ENCODE data around the gene PDE1C.

PDE1C gene

DNA sequence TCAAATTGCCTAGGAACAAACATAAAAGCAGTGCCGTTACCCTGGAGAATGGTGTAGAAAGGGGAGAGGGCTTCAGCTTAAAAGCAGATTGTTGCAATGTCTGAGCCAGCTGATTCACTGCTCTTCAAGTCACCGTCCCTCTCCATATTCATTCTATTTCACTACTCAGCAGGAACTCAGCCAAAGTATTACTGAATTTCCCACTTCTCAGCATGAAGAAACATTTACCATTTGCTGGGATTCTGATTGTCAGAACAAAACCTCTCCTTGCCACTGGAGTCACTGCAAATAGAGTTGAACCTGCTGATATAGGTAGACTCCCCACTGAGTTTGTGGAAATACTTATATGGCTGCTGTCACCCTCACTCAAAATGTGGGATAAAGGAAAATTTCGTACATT lies 311.5 kb downstream of the PDE1C start:
- Histone ChIP-seq H3K27me3 (ENCODE audit: insufficient read depth, low read length) (no peaks in the 10 kb centered on the region), H3K79me2 (ENCODE audit: control insufficient read depth, insufficient read depth, low read length, unreplicated experiment) (no peaks in the 10 kb centered on the region), H3K4me3 (ENCODE audit: low read depth, low read length) (no peak overlapping the region)

GRCh38 chr7:31751726-31752125 lies 318.5 kb downstream of the PDE1C start:
- Histone ChIP-seq H3K4me3 (ENCODE audit: low read depth, low read length) (no peak overlapping the region), H3K4me1 (ENCODE audit: control insufficient read depth, insufficient read depth, low read length, unreplicated experiment) (no peaks in the 10 kb centered on the region), H3K79me2 (ENCODE audit: control insufficient read depth, insufficient read depth, low read length, unreplicated experiment) (no peaks in the 10 kb centered on the region), H3K27ac (ENCODE audit: low read depth, low read length) (no peak overlapping the region), H2AFZ (ENCODE audit: low read length, unreplicated experiment) (no peak overlapping the region), H3K27me3 (ENCODE audit: insufficient read depth, low read length) (no peaks in the 10 kb centered on the region), H3K36me3 (ENCODE audit: insufficient read depth, low read length) (no peaks in the 10 kb centered on the region)

More for the DNA sequence above, 311.5 kb downstream of the PDE1C start:
- Histone ChIP-seq H3K27ac (ENCODE audit: low read depth, low read length) (no peak overlapping the region), H3K4me1 (ENCODE audit: control insufficient read depth, insufficient read depth, low read length, unreplicated experiment) (no peaks in the 10 kb centered on the region), H2AFZ (ENCODE audit: low read length, unreplicated experiment) (no peak overlapping the region), H3K36me3 (ENCODE audit: insufficient read depth, low read length) (no peaks in the 10 kb centered on the region)

DNA sequence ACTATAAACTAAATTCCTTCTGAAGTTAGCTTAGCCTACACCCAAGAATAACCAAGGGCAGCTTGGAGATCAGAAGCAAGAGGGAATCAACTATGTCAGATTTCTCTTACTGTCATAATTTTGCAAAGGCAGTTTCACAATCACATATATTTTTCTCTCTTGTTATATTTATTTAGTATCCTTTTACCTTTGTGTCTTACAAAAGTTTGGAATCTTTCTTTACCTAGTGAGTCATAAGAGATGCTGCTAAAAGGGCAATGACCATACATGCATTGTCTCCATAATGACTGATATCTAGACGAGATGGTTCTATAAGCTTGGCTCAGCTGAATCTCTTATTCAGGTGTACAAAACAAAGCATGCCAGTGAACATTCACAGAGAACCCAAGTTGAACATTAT lies 322.1 kb downstream of the PDE1C start:
- H2AFZ ChIP-seq (ENCODE audit: low read length, unreplicated experiment) = no peak overlapping the region
- H3K4me1 ChIP-seq (ENCODE audit: control insufficient read depth, insufficient read depth, low read length, unreplicated experiment) = no peaks in the 10 kb centered on the region
- H3K79me2 ChIP-seq (ENCODE audit: control insufficient read depth, insufficient read depth, low read length, unreplicated experiment) = no peaks in the 10 kb centered on the region
- H3K27me3 ChIP-seq (ENCODE audit: insufficient read depth, low read length) = peaks cover 4% of the 10 kb centered on the region; the same call in 1 of the 2 replicates
- H3K4me3 ChIP-seq (ENCODE audit: low read depth, low read length) = no peak overlapping the region
- no peaks in the 10 kb centered on the region for H3K36me3 ChIP-seq (ENCODE audit: insufficient read depth, low read length)
- H3K27ac ChIP-seq (ENCODE audit: low read depth, low read length) = no peak overlapping the region

DNA sequence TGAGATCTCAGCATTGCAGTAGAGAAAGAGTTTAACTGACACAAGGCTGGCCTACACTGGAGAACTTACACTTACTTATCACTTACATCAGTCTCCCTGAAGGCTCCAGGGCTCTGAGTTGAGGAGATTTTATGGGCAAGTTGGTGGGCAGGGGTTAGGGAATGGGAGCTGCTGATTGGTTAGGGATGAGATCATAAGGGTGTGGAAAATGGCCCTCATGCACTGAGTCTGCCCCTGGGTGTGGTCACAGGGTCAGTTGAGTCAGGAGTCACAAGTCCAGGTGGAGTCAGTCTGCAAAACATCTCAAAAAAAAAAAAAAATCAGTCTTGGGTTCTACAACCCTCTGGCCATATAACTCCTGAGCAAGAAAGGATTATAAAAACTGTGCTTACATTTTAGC lies 322.7 kb downstream of the PDE1C start:
- H3K27me3 ChIP-seq (ENCODE audit: insufficient read depth, low read length) = peaks cover 9% of the 10 kb centered on the region; the same call in 1 of the 2 replicates

DNA sequence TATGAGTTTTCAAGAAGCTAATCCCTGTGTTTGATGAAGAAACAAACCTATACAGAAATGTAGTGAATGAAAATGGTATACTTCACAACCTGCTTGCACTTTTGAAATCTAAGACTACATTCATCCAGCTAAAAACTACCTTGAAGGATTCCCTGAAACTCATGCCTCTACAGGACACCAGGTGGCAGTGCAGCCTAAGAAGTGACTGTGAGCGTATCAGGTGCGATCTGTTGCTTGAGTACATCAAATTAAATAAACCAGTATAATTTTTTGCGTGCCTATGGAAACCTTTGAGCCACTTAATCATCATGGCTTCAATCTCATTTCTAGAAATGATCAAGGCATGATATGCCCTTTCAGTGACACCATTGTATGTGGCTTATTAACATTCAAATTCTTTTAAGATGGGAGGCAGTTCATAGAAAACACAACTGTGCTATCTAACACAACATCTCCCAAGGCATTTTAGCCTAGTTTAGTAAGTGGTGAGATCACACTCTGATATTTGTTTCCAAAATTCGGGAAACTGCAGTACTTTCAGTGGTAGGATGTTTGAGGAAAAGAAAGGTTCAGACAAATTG lies 325.8 kb downstream of the PDE1C start:
- no peak overlapping the region for H2AFZ ChIP-seq (ENCODE audit: low read length, unreplicated experiment)
- no peak overlapping the region for H3K27ac ChIP-seq (ENCODE audit: low read depth, low read length)
- no peaks in the 10 kb centered on the region for H3K4me1 ChIP-seq (ENCODE audit: control insufficient read depth, insufficient read depth, low read length, unreplicated experiment)
- H3K79me2 ChIP-seq (ENCODE audit: control insufficient read depth, insufficient read depth, low read length, unreplicated experiment) = no peaks in the 10 kb centered on the region
- no peak overlapping the region for H3K4me3 ChIP-seq (ENCODE audit: low read depth, low read length)
- H3K27me3 ChIP-seq (ENCODE audit: insufficient read depth, low read length) = peaks cover 22% of the 10 kb centered on the region
- H3K36me3 ChIP-seq (ENCODE audit: insufficient read depth, low read length) = no peaks in the 10 kb centered on the region

More for the DNA sequence above, 322.7 kb downstream of the PDE1C start:
- Histone ChIP-seq H3K27ac (ENCODE audit: low read depth, low read length) (no peak overlapping the region), H3K4me3 (ENCODE audit: low read depth, low read length) (no peak overlapping the region), H3K4me1 (ENCODE audit: control insufficient read depth, insufficient read depth, low read length, unreplicated experiment) (no peaks in the 10 kb centered on the region), H3K79me2 (ENCODE audit: control insufficient read depth, insufficient read depth, low read length, unreplicated experiment) (no peaks in the 10 kb centered on the region), H3K36me3 (ENCODE audit: insufficient read depth, low read length) (no peaks in the 10 kb centered on the region), H2AFZ (ENCODE audit: low read length, unreplicated experiment) (no peak overlapping the region)

DNA sequence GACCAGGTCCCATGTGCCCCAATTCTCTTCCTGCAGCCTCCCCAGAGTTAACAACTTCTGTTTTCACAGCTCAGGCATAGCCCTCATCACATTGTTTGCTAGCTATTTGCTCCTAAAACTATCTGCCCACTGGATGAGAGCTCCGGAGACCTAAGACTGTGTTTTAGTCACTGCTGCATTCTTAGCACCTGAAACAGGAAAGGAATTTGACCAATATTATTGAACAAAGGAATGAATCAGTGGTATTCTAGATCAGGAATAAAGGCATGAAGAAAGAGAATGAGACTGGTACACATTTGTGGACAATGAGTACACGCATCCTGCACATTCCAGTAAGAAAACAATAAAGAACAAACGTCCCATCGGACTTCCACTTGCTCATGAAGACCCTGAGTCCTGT lies 328.4 kb downstream of the PDE1C start:
- Histone ChIP-seq H3K36me3 (ENCODE audit: insufficient read depth, low read length) (no peaks in the 10 kb centered on the region), H3K27me3 (ENCODE audit: insufficient read depth, low read length) (peaks cover 22% of the 10 kb centered on the region), H3K4me3 (ENCODE audit: low read depth, low read length) (no peak overlapping the region), H3K27ac (ENCODE audit: low read depth, low read length) (no peak overlapping the region), H3K4me1 (ENCODE audit: control insufficient read depth, insufficient read depth, low read length, unreplicated experiment) (no peaks in the 10 kb centered on the region), H2AFZ (ENCODE audit: low read length, unreplicated experiment) (no peak overlapping the region), H3K79me2 (ENCODE audit: control insufficient read depth, insufficient read depth, low read length, unreplicated experiment) (no peaks in the 10 kb centered on the region)

- Histone ChIP-seq H3K27ac (ENCODE audit: low read depth, low read length) (no peak overlapping the region), H3K27me3 (ENCODE audit: insufficient read depth, low read length) (peaks cover 3% of the 10 kb centered on the region; the same call in 1 of the 2 replicates), H2AFZ (ENCODE audit: low read length, unreplicated experiment) (no peak overlapping the region), H3K79me2 (ENCODE audit: control insufficient read depth, insufficient read depth, low read length, unreplicated experiment) (no peaks in the 10 kb centered on the region), H3K4me1 (ENCODE audit: control insufficient read depth, insufficient read depth, low read length, unreplicated experiment) (no peaks in the 10 kb centered on the region), H3K4me3 (ENCODE audit: low read depth, low read length) (no peak overlapping the region), H3K36me3 (ENCODE audit: insufficient read depth, low read length) (no peaks in the 10 kb centered on the region)
Measured at GRCh38 chr7:31735991-31736982, 333.9 kb downstream of the PDE1C start.

DNA sequence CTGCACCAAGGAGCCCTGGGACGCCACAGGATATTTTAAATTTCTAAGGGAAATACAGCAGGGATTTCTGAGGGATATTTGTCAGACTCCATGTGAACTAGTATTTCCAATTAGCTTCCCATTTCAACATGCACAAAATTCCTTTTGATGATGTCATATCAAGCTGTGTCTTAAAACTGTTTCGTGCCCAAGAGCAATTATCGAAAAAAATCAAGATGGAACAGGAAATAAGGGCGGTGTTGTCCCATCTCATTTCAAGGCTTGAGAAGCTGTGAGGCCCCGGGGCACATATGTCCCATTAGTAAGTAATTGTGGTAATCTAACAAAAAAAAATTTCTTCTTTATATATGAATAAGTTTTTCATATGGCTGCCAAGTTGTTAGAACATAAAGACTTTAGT lies 335.8 kb downstream of the PDE1C start:
- no peaks in the 10 kb centered on the region for H3K27me3 ChIP-seq (ENCODE audit: insufficient read depth, low read length)
- no peak overlapping the region for H3K4me3 ChIP-seq (ENCODE audit: low read depth, low read length)
- H2AFZ ChIP-seq (ENCODE audit: low read length, unreplicated experiment) = no peak overlapping the region
- H3K36me3 ChIP-seq (ENCODE audit: insufficient read depth, low read length) = no peaks in the 10 kb centered on the region
- no peaks in the 10 kb centered on the region for H3K79me2 ChIP-seq (ENCODE audit: control insufficient read depth, insufficient read depth, low read length, unreplicated experiment)
- H3K4me1 ChIP-seq (ENCODE audit: control insufficient read depth, insufficient read depth, low read length, unreplicated experiment) = no peaks in the 10 kb centered on the region
- no peak overlapping the region for H3K27ac ChIP-seq (ENCODE audit: low read depth, low read length)

DNA sequence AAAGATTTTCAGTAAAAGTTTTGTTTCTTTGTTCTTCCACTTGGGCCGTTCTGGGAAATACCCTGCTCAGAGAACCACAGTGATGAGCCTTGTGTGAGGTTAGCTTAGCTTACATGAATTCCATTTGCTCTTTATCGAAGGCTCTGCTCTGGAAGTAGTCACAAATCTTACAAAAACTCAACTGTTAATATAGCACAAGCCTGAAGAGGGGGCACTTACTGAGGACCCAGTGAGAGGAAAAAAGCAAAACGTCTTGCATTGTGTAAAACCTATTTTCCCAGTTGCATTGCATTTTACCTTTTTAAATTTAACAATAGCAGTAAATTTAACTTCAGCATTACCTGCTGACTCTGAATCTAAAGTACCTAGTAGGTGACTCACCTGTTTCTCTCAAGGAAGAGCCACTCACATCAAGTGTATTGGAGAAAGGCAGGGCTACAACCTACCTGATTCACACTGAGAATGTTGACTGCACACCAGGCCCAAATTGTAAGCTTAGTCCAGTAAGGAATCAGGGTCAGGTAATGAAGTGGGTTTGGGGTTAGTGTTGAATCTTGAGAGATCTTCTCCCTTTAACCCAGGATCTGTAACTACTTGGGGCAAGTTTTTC lies 340.9 kb downstream of the PDE1C start:
- no peaks in the 10 kb centered on the region for H3K79me2 ChIP-seq (ENCODE audit: control insufficient read depth, insufficient read depth, low read length, unreplicated experiment)
- no peaks in the 10 kb centered on the region for H3K36me3 ChIP-seq (ENCODE audit: insufficient read depth, low read length)
- no peak overlapping the region for H3K27ac ChIP-seq (ENCODE audit: low read depth, low read length)
- H3K4me1 ChIP-seq (ENCODE audit: control insufficient read depth, insufficient read depth, low read length, unreplicated experiment) = no peaks in the 10 kb centered on the region
- H3K4me3 ChIP-seq (ENCODE audit: low read depth, low read length) = no peak overlapping the region
- H2AFZ ChIP-seq (ENCODE audit: low read length, unreplicated experiment) = no peak overlapping the region
- no peaks in the 10 kb centered on the region for H3K27me3 ChIP-seq (ENCODE audit: insufficient read depth, low read length)

GRCh38 chr7:31724696-31725095 lies 345.5 kb downstream of the PDE1C start:
- Histone ChIP-seq H2AFZ (ENCODE audit: low read length, unreplicated experiment) (no peak overlapping the region), H3K27ac (ENCODE audit: low read depth, low read length) (no peak overlapping the region), H3K27me3 (ENCODE audit: insufficient read depth, low read length) (peaks cover 4% of the 10 kb centered on the region; the same call in 1 of the 2 replicates)

More at GRCh38 chr7:31724696-31725095, 345.5 kb downstream of the PDE1C start:
- no peaks in the 10 kb centered on the region for H3K79me2 ChIP-seq (ENCODE audit: control insufficient read depth, insufficient read depth, low read length, unreplicated experiment)
- H3K36me3 ChIP-seq (ENCODE audit: insufficient read depth, low read length) = no peaks in the 10 kb centered on the region
- no peaks in the 10 kb centered on the region for H3K4me1 ChIP-seq (ENCODE audit: control insufficient read depth, insufficient read depth, low read length, unreplicated experiment)
- H3K4me3 ChIP-seq (ENCODE audit: low read depth, low read length) = no peak overlapping the region
